ENCODE measurements around the gene LPGAT1.

LPGAT1 gene

DNA sequence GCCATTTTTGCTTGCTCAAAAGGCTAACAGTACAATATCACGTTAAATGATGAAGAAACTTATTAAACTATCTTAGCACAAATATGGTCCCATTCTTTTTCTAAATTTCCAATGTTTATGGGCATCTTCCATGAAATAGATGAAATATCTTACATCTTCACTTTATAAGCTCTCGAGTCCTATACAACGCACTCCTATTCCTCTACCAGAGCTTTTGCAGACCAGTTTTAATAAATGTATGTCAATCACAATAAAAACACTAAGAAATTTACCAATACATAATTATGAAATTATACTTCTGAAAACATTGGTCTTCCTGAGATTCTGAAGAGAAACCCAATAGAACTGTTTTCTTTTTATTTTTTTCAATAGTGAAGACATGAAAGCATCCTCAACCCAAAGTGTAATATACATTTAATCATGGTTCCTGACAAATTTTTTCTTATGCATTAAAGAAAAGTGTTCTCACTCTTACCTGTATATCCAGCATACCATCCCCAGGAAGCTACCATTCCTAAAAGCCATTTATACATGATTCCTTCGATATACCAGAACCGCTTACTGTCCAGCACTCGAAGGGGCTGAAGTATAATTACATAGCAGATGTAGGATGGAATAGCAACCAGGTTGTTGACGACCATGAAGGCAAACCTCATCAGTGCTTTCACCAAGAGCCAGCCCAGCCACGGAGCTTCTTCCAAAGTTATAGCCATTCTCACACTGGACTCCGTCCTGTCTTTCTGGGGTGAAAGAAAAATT is 1.8 kb downstream of the LPGAT1 start:
- no peak for DNase-seq

DNA sequence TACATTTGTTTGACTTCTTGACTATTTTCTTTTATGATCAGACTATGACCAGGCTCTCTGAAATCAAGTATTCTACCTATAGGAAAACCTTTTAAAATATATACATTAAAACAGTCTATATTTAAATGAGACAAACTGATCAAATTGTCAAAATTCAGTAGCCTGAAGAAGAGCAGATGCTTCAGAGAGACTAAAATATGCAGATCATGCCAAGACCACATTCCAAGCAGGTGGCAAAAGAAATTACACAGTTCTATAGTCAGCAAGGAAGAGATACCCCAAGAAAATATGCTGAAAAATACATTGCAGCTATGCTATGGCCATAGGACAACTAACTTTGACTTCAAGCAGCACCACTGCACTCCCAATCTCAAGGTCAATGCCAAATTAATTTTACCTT is 3.5 kb downstream of the LPGAT1 start:
- no peak for DNase-seq

DNA sequence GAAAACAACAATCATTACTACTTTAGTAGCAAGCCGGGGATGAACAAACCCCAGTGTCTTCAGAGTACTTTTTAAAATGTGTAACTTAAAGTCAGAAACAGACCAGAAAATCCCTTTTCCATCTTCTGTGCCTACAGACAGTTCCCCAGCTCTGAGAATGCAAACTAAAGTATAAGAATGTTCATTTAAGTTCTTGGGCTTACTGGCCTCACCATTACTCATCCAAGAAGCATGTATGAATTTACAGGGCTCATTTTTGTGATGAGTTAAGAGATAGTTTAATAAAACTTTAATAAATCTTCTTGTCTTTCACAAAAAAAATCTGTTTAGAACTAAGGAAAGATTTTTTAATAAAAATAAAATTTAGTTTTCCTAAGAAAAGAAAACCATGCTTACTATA is 4.6 kb downstream of the LPGAT1 start:
- no peak for DNase-seq

DNA sequence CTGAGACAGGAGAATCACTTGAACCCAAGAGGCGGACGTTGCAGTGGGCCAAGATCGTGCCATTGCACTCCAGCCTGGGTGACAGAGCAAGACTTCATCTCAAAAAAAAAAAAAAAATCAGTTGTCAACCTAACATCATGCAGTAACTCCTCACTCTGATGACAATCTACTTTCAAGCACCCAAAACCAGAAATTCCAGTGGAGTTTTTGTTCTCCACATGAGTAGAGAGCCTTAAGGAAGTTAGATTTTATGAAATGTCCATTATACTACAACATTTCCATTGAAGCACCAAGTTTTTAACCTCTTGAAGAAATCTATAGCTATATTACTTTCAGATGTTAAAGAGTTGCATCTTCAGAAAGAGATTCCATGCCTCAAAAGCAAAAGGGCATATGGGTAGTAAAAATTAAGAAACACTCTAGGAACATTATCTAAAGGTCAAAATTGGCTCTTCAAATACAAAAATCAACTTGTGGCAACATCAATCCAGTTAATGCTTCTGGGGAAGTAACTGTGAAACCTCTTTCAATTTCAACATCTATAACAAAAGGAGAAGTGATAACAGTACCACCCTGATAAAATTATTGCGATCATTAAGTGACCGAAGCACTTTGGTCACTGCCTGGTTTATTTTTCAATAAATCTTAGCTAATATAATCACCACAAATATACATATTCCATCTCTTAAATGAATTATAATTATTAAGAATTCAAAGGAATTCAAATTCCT is 7.7 kb downstream of the LPGAT1 start:
- peak; percentile 45 for DNase-seq

DNA sequence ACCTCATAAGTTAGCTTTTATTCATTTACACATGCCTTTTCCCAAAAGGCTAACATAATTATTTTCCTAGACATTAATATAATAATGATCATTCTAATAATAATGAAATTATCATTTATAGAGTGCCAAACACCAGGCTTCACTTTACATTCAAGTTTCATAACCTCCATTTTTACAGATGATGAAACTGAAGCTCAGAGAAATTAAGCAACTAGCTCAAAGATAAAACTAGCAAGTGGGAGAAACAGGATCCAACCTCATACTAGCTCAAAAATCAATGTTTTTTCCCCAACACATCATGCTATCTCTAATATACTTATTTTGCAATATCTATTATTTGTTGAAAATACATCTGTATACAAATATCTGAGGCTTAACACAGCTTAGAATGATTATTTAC is 14.0 kb downstream of the LPGAT1 start:
- DNase-seq, result no peak

DNA sequence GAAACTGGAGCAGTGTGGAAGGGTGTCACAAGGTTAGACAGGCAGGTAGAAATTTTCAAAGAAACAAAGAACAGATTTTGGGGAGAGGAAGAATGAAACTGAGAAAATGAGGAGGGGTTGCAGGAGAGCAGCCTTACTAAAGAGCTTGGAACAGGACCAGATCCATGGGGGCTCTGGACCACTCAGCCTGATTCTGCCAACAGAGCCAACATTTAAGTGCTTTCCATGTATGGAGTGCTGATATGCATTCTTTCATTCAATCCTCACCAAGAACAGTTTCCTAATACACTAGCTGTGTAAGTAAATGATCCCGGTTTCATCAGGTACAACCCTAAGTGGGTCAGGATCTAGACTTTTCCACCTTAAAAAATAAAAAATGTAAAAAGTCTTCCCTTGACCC is 16.2 kb downstream of the LPGAT1 start:
- DNase-seq, result no peak

DNA sequence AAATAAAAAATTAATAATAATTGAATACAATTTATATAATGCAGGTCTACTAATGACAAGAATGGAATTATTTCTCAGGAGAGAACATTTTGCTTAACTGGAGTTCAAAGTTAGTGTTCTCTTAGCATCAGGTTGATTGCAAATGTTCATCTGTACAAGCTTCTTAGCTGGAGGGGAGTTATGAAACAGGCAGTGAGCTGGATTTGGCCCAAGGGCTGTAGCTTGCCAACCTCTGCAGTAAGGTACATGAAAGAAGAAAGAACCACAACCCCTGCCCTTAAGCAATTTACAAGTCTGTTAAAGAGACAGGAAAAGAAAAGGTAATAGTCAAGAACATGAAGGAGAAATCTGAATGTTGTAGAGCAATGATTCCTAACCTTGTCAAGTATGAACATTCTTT is 17.0 kb downstream of the LPGAT1 start:
- DNase-seq, result peak; percentile 55

DNA sequence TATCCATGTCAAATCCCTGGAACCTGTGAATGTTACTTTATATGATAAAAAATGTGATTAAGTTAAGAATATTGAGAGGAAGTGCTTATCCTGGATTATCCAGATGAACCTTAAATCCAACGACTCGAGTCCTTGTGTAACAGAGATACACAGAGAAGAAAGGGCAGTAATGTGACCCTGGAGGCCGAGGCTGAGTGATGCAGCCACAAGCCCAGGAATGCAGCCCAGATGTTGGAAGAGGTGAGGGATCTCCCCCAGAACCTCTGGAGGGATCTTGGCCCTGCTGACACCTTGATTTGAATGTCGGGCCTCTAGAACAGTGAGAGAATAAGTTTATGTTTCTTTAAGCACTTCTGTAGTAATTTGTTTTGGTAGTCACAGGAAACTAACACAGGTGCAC is 18.0 kb downstream of the LPGAT1 start:
- no peak for DNase-seq

DNA sequence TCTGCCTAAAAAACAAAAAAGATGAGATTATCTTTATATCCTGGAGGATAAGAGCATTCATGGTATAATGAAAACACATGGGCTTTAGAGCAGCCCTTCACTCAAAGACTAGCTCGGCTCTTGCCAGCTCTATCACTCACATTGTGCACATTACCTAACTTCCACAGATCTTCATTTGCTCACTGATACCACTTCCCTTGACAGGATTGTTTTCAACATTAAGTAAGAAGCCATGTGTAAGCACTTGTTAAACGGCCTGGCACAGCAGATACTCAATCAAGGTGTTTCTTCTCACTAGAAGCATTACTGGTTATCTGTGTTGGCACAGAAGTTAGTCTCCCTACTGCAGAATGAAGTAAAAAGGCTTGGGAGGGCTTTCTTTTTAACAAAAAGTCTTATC is 18.7 kb downstream of the LPGAT1 start:
- peak; percentile 58 for DNase-seq

DNA sequence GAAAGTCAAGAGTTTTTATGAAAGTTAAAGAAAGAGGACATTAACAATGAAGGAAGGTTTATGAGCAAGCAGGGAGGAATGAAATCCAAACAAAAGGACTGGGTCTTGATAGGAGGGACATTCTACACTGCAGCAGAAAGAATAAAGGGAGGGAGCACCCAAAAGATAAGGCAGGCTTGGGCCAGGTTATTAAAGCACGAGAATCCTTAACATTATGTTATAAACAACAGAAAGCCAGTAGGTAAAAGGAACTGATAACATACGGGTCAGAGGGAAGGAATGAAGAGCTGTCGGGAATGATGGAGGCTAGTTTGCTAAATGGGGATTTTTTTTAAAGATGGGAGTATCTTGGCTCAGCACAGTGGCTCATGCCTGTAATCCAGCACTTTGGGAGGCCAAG is 19.4 kb downstream of the LPGAT1 start:
- DNase-seq, result no peak

DNA sequence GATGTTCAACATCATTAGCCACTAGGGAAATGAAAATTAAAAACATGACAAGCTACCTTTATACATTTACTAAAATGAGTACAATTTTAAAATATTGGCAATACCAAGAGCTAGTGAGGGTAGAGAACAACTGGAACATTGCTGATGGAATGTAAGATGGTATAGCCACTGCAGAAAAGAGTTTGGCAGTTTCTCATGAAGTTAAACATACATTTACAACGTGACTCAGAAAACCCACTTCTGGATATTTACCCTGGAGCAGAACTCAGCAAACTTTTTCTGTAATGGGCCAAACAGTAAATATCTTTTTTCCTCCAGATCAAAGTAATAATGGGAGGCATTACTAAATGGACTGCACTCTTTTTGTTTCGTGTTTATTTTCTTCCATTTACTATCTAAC is 22.1 kb downstream of the LPGAT1 start:
- DNase-seq, result no peak

DNA sequence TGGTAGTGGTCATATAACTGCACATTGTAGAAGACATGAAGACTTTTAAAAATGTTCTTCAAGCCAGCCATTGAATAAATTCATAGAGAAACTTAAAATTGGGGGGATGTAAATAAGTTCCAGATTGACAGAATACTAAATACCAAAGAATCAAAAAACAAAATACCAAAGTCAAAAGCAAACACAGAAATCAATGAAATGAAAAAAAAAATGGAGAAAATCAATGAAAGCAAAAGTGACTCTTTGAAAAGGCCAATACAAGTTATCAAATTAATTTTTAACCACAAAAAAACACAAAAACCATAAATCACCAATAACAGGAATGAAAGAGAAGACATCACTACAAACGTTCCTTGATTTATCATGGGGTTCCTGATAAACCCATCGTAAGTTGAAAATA is 25.6 kb downstream of the LPGAT1 start:
- no peak for DNase-seq

DNA sequence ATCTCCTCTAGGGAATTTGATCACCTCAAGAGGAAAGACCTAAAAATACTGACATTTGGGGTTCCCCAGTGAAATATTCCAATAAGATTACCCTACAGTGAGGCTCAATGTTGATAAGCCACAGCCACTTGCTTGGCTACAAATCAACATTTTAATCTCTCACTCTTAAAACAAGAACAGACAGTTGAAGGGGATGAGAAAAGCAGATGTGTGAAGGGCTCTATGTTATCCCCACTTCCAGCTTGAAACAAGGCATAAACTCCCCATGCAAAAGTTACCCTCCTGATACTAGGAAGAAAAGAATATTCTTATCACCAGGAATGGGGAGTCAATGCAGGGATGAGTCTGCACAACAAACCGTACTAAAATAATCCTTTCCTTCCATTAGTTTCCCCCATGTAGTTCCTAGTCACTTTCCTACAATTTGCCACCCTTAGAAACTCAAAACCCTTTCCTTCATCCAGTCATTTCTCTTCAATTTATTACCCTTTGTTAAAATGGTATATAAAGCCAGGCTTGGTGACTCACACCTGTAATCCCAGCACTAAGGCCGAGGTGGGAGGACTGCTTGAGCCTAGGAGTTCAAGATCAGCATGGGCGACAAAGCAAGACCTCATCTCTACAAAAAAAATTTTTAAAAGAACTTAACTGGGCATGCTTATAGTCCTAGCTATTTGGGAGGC is 29.5 kb downstream of the LPGAT1 start:
- no peak for DNase-seq

DNA sequence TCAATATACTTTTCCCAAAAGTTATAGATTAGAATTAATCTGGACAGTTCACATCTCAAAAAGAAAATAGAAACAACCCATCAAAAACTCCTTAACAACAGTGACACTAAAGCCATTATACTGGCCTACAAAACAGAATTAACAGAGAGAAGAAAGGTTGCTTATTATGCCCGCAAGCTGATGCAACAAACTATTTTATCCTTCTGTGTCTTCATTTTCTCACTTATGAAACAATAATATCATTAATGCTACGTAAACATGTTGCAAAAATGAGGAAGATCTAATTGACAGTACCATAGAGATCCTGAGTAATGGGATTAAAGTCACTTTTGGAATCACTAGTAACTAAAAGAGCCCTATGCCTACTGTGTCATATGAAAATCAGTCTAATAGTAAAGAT is 32.6 kb downstream of the LPGAT1 start:
- no peak for DNase-seq

DNA sequence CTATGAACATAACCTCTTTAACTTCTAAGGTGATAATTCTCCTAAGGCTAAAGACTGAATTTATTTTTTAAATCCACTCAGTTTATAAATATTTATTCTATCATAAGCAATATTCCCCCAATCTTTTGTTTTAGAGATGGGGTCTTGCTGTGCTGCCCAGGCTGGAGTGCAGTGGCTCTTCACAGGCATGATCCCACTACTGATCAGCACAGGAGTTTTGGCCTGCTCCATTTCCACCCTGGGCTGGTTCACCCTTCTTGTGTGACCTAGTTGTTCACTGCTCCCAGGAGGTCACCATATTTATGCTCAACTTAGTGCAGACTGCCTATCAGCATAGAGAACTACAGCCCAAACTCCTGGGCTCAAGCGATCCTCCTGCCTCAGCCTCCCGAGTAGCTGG is 38.6 kb downstream of the LPGAT1 start:
- DNase-seq, result no peak

DNA sequence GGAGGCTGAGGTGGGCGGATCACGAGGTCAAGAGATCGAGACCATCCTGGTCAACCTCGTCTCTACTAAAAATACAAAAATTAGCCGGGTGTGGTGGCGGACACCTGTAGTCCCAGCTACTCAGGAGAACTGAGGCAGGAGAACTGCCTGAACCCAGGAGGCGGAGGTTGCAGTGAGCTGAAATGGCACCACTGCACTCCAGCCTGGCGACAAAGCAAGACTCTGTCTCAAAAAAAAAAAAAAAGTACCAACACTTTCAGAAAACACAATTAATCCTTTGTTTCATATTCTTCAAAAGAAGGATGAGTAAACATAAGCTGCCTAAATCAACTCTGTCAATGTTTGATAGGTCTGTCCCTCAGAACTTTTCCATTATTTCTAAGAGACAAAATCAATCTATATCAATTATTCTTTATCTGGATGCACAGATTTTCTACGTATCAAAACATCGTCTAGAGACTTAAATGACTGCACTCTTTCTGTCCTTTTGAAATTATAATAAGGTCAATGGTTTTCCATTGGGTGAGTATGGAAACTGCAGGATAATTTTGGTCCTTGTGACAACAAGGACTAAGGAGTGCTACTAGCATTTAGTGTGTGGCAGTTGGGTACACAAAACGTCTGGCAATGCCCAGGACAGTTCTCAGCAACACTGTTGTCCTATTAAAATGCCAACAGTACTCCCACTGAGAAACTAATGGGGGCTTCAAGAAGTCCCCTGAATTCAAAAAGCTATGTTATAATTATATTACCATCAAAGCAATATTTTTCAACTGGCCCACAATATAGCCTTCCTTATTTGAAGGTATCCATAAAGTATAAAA is 40.7 kb downstream of the LPGAT1 start:
- no peak for DNase-seq

DNA sequence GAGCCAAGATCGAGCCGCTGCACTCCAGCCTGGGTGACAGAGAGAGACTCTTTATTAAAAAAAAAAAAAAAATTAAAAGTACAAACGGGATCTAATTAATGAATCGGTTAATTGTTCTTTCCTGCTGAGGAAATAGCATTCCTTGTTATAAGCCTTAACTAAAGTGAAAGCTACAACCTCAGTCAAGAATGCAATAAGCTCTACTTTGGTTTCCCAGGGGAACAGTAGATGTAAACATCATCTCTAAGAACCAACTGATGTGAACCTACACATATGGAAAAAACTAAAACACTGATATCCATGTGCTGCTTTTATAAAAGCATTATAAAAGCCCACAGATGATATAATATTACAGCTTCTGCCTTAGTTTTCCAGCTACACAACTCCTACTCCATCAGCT is 41.9 kb downstream of the LPGAT1 start:
- DNase-seq, result no peak

DNA sequence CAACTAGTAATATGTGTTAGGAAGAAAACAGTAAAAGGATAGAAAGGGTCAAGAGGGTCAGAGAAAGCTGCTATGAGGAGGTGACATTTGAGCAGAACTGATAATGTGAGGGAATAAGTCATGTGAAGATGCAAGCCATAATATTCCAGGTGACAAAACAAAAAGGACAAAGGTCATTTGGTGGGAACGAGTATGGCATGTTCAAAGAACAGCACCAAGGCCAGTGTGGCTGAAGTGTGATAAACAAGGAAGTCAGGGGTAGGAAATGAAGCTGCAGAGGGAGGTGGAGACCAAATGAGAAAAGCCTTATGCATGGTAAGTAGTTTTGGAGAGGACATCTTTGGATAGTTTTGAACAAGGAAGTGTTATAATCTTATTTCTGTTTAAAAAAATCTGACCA is 46.7 kb downstream of the LPGAT1 start:
- no peak for DNase-seq

DNA sequence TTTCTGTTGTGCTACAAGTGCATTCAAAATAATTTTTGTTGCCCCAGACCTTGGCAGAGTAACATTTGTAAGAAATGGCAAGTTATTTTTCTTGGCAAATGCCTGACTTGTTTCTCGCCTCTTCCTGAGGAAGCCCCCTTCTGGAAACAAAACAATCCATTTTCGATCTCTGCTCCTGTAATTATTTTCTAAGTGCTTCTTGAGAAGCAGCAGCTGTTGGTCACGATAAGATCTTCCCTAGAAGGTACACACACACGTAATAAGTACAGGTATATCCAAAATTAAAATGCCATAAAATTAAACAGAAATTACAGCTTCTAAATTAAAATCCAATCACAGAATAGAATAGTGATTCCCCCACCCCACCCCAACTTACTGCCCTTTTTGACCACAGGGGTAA is 47.3 kb downstream of the LPGAT1 start:
- DNase-seq, result no peak

DNA sequence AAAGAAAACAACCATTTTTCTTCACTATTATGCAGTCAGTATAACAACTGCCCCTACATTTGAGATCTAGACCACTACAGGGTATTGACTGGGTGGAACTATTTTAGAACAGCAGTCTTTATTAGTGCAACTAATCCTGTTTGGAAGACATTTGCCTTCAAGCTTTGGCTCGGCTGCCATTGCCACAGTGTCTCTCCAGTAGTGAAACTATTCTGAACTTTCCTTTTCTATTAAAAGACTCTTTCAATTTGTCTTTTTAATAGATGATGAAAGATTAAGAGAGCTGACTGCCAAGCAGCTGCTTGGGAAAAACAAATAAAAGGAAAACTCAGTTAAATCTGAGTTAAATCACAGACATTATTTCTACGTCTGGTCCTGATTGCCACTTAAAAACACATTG is 49.3 kb downstream of the LPGAT1 start:
- DNase-seq, result no peak

DNA sequence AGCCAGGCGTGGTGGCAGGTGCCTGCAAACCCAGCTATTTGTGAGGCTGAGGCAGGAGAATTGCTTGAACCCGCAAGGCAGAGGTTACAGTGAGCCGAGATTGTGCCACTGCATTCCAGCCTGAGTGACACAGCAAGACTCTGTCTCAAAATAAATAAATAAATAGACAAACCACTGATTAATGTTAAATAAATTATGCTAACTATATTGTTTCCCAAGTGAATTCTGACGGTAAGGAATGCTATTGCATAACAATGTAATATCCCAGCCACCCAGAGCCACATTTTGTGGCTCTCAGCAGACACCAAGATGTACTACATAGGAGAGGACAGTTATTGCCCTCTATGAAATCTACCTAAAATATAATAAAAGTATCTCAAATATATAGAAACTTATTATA is 55.4 kb downstream of the LPGAT1 start:
- DNase-seq, result no peak

DNA sequence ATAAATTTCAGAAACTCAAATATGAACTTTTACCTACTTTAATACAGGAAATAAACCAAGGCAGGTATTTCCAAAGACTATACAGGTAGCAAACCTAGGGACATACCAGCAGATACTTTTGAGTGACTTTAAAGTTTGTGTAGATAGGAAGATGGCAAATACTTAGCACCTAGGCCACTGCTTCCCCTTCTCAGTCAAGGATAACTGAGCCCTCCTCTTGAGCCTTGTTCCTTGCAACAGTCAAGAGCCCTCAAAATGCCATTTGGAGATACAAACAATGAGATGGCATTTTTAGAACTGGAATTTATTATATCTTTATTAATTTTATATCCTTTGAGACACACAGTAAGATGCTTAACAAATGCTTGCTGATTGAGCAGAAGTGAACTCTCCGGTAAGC is 65.9 kb downstream of the LPGAT1 start:
- DNase-seq, result no peak

DNA sequence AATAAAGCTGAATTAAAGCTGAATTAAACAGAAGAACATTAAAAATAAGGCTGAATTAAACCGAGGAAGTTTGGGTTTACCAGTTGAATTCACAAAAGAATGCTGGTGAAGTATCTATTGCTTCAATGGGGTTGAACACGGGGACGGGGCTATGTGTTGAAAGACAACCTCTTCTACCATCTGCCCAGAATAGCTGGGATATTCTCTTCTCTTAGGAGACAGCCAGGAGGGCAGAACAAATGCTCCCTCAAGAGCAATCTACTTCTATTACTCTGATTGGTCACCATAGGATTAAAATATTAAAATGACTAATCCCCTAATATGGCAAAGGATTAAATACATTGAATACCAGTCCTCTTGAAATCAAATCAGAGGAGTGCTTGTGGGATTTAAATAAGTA is 68.4 kb downstream of the LPGAT1 start:
- no peak for DNase-seq
